ENCODE measurements around the gene APOBEC3B.
"Not testable (repeated sequence)": the region's sequence is repeated elsewhere in the genome, so short reads cannot be mapped to it uniquely, and the experiment has no call there.

The APOBEC3B gene

GRCh38 chr22:38981992-38982927 lies at the start of gene APOBEC3B:
TSS of gene APOBEC3B (plus strand) at chr22:38982347. CDS start at chr22:38982454, 107 bp downstream.
- DNase-seq (ENCODE audit: low spot score) = peak; percentile 97

DNA sequence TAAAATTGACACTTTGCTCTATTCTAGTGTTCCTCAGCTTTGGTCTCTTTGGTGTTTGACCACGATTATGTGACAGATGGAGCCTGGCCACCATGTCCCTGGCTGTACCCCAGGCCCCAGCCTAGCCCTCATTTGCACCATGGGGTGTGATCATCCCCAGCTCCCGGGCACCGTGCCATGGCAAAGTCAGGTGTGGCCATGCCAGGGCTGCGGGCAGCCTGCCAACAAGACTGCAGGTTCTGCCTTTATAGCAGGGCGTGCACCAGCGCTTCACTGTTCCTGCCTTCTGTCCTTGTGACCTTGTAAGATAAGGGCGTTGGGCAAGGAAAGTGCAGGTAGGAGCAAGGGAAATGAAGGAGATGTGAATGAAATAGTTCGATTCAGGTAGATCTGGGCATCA lies 47.1 kb upstream of the APOBEC3B start:
- DNase-seq (ENCODE audit: low spot score) = no peak

GRCh38 chr22:38935616-38936015 lies 46.5 kb upstream of the APOBEC3B start:
- DNase-seq (ENCODE audit: low spot score) = no peak

DNA sequence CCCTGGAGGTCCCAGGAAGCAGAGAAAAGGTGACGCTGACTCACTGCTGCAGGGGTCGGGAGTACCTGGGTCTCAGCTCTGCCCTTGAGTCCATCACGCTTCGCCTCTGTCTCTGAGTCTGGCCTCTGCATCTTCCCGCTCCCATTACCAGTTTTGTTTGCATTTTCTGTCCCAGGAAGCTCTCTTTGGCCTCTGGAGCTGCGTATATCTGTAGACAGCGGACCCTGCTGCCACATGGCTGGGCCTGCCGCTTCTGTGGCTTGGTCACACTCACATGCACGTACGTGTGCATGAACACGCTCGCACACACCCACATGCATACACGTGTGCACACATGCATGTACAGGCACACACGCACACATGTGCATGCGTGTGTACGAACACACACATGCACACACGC lies 45.6 kb upstream of the APOBEC3B start:
- DNase-seq (ENCODE audit: low spot score) = no peak

DNA sequence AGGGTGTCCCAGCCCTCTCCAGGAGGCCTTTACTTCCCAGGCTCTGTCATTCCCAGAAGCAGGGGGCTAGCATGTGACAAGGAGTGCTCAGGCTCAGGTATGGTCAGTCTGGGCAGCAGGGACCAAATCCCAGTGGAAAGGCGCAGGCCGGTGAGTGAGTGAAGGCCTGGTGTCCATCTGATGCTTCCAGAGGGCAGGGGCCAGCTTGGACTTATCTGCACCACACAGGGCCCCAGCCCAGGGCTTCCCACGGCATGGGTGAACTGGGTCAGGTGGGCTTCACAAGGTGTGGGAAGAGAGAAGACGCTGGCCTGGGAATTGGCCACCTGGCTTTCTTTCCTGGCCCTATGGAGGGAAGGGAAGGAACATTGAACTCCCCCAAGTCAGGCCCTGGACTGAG lies 45.1 kb upstream of the APOBEC3B start:
- DNase-seq (ENCODE audit: low spot score) = no peak

GRCh38 chr22:38937541-38937940 lies 44.6 kb upstream of the APOBEC3B start:
- no peak for DNase-seq (ENCODE audit: low spot score)

GRCh38 chr22:38938221-38938620 lies 43.9 kb upstream of the APOBEC3B start:
- DNase-seq (ENCODE audit: low spot score) = no peak

GRCh38 chr22:38938925-38939324 lies 43.2 kb upstream of the APOBEC3B start:
- DNase-seq (ENCODE audit: low spot score) = no peak

- no peak for DNase-seq (ENCODE audit: low spot score)
Observed at GRCh38 chr22:38940811-38941384, 41.2 kb upstream of the APOBEC3B start.

- no peak for DNase-seq (ENCODE audit: low spot score)
Observed at GRCh38 chr22:38941488-38941987, 40.6 kb upstream of the APOBEC3B start.

- DNase-seq (ENCODE audit: low spot score) = no peak
Observed at GRCh38 chr22:38942702-38943101, 39.4 kb upstream of the APOBEC3B start.

DNA sequence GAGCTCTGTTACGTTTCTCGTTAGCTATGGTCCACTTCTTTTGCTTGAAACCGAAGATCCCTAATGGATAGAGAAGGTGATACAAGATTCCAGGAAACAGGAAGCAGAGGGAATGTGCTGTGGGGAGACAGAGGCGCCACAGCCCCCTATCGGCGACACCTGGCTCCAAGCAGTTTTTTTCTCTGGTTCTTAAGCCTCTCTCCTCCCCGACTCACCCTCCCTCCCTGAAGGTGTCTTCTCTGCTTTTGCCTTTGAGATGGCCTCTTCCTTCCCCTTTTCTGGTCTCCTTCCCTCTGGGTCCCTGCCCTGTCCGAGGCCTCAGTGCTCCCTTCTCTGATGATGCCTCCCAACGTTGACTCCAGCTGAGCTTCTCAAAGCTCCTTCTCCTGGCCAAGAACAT lies 38.9 kb upstream of the APOBEC3B start:
- DNase-seq (ENCODE audit: low spot score) = no peak

DNA sequence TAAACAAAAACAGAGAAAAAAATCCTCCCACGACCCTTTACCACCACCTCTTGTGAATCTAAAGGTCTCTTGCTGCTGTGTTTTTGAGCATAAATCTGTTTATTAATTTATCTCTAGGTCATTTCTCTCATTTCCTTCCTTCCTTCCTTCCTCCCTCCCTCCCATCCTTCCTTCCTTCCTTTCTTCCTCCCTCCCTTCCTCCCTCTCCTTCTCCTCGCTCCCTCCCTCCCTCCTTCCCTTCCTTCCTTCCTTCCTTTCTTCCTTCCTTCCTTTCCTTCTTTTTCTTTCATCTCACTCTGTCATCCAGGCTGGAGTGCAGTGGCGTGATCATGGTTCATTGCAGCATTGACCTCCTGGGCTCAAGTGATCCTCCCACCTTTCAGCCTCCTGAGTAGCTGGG lies 38.3 kb upstream of the APOBEC3B start:
- DNase-seq (ENCODE audit: low spot score) = no peak

DNA sequence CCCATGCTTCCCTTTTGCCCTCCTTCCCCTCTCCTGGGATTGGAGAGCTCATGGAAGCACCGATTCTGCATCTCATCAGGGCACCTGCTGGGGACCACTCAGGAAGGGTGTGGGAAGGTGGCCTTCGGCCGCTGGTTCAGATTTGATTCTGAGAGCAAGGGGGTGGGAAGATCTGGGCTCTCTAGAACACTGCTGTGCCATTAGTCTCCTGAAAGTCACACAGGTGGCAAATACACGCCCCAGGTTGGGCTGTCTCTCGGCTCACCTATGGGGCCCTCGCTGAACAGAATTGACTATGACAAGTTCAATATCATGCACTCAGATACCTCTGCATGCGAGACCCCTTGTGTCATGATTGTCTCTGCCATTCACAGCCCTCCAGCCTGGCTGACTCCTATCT lies 37.5 kb upstream of the APOBEC3B start:
- no peak for DNase-seq (ENCODE audit: low spot score)

- not testable (repeated sequence) for DNase-seq (ENCODE audit: low spot score)
Observed at GRCh38 chr22:38945706-38946338, 36.3 kb upstream of the APOBEC3B start.

- no peak for DNase-seq (ENCODE audit: low spot score)
Observed at GRCh38 chr22:38946771-38947170, 35.4 kb upstream of the APOBEC3B start.

- DNase-seq (ENCODE audit: low spot score) = no peak
Observed at GRCh38 chr22:38947321-38948140, 34.6 kb upstream of the APOBEC3B start.

GRCh38 chr22:38948181-38948940 lies 33.8 kb upstream of the APOBEC3B start:
- no peak for DNase-seq (ENCODE audit: low spot score)

GRCh38 chr22:38949889-38950405 lies 32.2 kb upstream of the APOBEC3B start:
- no peak for DNase-seq (ENCODE audit: low spot score)

DNA sequence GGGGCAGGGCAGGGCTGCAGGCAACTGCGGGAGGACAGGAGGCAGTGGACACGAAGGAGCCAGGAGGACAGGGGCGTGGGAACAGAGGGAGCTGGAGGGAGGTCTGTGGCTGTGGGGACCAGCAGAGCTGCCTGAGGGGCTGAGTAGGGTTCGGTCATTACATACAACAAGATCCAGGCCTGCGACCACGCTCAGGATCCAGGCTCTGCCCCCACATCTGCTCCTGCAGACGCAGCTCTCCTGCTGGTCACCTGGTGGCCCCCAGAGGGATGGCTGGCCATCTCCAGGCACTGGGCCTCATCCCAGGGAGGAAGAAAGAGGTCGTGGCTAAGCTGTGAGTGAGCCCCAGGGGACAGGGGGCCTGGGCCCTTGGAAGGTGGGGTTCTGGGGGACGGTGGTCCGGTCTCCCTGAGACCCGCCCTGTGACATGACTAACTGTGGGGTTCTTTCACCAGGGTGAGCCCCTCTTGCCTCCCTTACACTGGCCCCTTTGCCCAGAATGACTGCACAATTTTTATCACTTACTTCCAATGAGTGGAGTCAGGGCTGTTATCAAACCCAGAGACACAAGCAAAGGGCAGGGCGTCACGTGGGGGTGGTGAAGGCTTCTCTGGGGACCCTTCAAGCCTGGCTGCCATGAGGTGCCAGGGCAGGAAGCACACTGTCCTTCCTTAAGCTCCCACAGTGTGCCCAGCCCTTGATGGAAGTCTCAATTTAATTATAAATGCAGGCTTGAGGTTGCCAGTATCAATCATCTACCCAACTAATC lies 31.4 kb upstream of the APOBEC3B start:
- no peak for DNase-seq (ENCODE audit: low spot score)
